GM12878 (cell line): Measurements from ENCODE around the gene EHMT2. TPM values are rescaled to one million over a fixed set of nuclear protein-coding genes. Genes with fewer than 3 reads are reported as not detected.
A peak's percentile ranks its signal among the peaks of the same experiment; 100 is the strongest.

Experiments used
- BCL11A ChIP-seq: IDR thresholded peaks from 2 replicates; pipeline ENCODE4 v1.6.1; 2011; ENCODE audit warnings: low read depth, low read length
- BHLHE40 ChIP-seq, 2 experiments: fragments of 450-650 bp in 1 of 2; IDR thresholded peaks; 2 replicates each; pipeline ENCODE4 v1.6.1; 2011 to 2017; ENCODE audit warnings: low read depth in 2 of 2, borderline replicate concordance in 1 of 2, improper control_type of control experiment in 1 of 2, low read length in 1 of 2, mild to moderate bottlenecking in 1 of 2
- CBX5 ChIP-seq: sonication (generic); IDR thresholded peaks from 2 replicates; pipeline ENCODE4 v1.6.1; 2016; ENCODE audit warnings: low read depth, moderate library complexity, mild to moderate bottlenecking, inconsistent platforms
- EZH2 ChIP-seq: IDR thresholded peaks from 2 replicates; pipeline ENCODE4 v1.6.1; 2012; ENCODE audit warnings: low read depth, mild to moderate bottlenecking, control low read depth, inconsistent platforms, low read length, borderline replicate concordance; ENCODE audit not compliant: control insufficient read depth
- FOXM1 ChIP-seq: IDR thresholded peaks from 2 replicates; pipeline ENCODE4 v1.6.1; 2012; ENCODE audit warnings: low read depth, mild to moderate bottlenecking, inconsistent platforms, low read length, moderate library complexity
- GATAD2B ChIP-seq: fragments of 450-650 bp; conservative IDR thresholded peaks from 2 replicates; pipeline ENCODE4 v1.6.1; 2017; ENCODE audit warnings: low read depth, mild to moderate bottlenecking, moderate library complexity
- NFIC ChIP-seq: IDR thresholded peaks from 2 replicates; pipeline ENCODE4 v1.6.1; 2012; ENCODE audit warnings: low read depth, mild to moderate bottlenecking, inconsistent platforms, low read length, moderate library complexity
- NR2C1 ChIP-seq: fragments of 450-650 bp; IDR thresholded peaks from 2 replicates; pipeline ENCODE4 v1.6.1; 2017; ENCODE audit warnings: antibody characterized with exemption, mild to moderate bottlenecking, moderate library complexity
- NR2C2 ChIP-seq: IDR thresholded peaks from 2 replicates; pipeline ENCODE4 v1.6.1; 2011; ENCODE audit warnings: borderline replicate concordance, low read depth; ENCODE audit not compliant: control insufficient read depth, insufficient read length
- POLR2A ChIP-seq: IDR thresholded peaks from 2 replicates; pipeline ENCODE4 v1.6.1; 2011; ENCODE audit warnings: low read depth, mild to moderate bottlenecking, low read length
- RB1 ChIP-seq: fragments of 450-650 bp; formaldehyde crosslinking; IDR thresholded peaks from 2 replicates; pipeline ENCODE4 v1.6.1; 2017; ENCODE audit warnings: mild to moderate bottlenecking, borderline replicate concordance
- SIN3A ChIP-seq: IDR thresholded peaks from 2 replicates; pipeline ENCODE4 v1.6.1; 2012; ENCODE audit warnings: low read depth, low read length, improper control_type of control experiment
- SMAD5 ChIP-seq: IDR thresholded peaks from 2 replicates; pipeline ENCODE4 v1.6.1; 2016; ENCODE audit warnings: antibody characterized with exemption, low read depth
- SUPT20H ChIP-seq: IDR thresholded peaks from 2 replicates; pipeline ENCODE4 v1.6.1; 2011; ENCODE audit warnings: low read depth, mild to moderate bottlenecking, low read length, moderate library complexity, borderline replicate concordance; ENCODE audit not compliant: control insufficient read depth
- YBX1 ChIP-seq: fragments of 450-650 bp; IDR thresholded peaks from 2 replicates; pipeline ENCODE4 v1.6.1; 2016; ENCODE audit warnings: antibody characterized with exemption
- ZNF24 ChIP-seq: fragments of 450-650 bp; IDR thresholded peaks from 2 replicates; pipeline ENCODE4 v1.6.1; 2017; ENCODE audit warnings: antibody characterized with exemption, mild to moderate bottlenecking
- polyA plus RNA-seq, 11 experiments: library from polyadenylated mRNA; depleted of rRNA in 4 of 11; unstranded in 6 of 11; stranded (reverse) in 5 of 11; fragments of >200 nt; fragmentation: Nextera tagmentation in 4 of 11; fragmentation: Illumina TruSeq in 1 of 11; extraction: Ambion mirVana in 4 of 11; extraction: Trizol in 1 of 11; gene quantifications; 1 replicate in 1 of 11; 2 replicates in 10 of 11; pipeline versions ENCODE4 v1.2.1 to v1.2.3, GENCODE V29; 2011 to 2016; ENCODE audit warnings: inconsistent platforms in 2 of 11, missing spikeins in 2 of 11, low read depth in 1 of 11
- total RNA-seq, 4 experiments: library from RNA; depleted of rRNA in 3 of 4; stranded (reverse); fragments of >200 nt in 3 of 4; fragmentation: Illumina TruSeq in 1 of 4; extraction: Trizol in 1 of 4; gene quantifications; 2 replicates each; pipeline versions ENCODE4 v1.2.1 to v1.2.3, GENCODE V29; 2013 to 2021
- TF ChIP-seq, protein P1 (sequence below): fragments of 450-650 bp; formaldehyde crosslinking; IDR thresholded peaks from 2 replicates; pipeline ENCODE4 v1.4.0; 2022; ENCODE audit warnings: mild to moderate bottlenecking, moderate library complexity
- TF ChIP-seq, protein P2 (sequence below): fragments of 150-350 bp; IDR thresholded peaks from 2 replicates; pipeline ENCODE4 v1.6.1; 2014; ENCODE audit warnings: mild to moderate bottlenecking, low read depth, low read length
- TF ChIP-seq, protein P3 (sequence below): fragments of 450-650 bp; IDR thresholded peaks from 2 replicates; pipeline ENCODE4 v1.6.1; 2017; ENCODE audit warnings: mild to moderate bottlenecking, moderate library complexity

Gene EHMT2
- total and polyA plus RNA-seq, 10 of the 15 experiments (the other 5 are each of a cell fraction or from before 2014, with no cell fraction given) = 1.7 to 53.2 (median 36.3) TPM

DNA sequence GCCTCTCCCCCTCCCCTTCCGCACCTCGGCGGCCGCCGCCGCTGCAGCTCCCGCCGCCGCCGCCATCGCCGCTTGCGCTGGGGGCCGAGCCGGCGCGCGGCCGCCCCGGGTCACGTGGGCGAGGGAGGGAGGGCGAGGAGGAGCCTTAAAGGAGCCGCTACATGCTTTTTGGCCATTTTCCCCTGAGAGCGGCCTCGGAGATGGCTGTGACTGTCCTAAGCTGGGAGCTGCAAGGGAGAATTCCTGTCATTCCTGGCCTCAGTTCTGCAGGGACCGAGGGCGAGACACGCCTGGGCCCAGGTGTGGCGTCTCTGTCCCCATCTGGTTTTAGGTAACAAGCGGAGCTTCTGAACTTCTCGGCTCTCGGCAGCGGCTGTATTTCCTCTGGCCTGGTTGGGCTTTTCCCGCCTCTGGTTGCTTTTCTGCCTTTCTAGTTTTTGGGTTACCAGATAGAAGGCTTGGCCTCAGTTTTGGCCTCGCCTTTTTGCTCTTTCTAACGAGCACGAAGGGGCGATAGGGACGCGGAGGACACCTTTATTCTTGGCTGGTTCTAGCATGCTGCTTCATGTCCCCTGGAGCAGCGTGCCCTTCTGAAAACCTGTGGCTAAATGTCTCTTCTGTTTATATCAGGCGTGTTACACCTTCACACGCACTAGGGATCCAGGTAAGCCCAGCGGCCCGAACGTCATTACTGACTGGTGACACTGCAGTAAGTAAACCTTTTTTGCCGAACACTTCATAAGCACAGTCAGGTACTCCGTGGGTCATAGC, at the start of gene EHMT2 (continued):
- TF ChIP-seq, protein P1, sequence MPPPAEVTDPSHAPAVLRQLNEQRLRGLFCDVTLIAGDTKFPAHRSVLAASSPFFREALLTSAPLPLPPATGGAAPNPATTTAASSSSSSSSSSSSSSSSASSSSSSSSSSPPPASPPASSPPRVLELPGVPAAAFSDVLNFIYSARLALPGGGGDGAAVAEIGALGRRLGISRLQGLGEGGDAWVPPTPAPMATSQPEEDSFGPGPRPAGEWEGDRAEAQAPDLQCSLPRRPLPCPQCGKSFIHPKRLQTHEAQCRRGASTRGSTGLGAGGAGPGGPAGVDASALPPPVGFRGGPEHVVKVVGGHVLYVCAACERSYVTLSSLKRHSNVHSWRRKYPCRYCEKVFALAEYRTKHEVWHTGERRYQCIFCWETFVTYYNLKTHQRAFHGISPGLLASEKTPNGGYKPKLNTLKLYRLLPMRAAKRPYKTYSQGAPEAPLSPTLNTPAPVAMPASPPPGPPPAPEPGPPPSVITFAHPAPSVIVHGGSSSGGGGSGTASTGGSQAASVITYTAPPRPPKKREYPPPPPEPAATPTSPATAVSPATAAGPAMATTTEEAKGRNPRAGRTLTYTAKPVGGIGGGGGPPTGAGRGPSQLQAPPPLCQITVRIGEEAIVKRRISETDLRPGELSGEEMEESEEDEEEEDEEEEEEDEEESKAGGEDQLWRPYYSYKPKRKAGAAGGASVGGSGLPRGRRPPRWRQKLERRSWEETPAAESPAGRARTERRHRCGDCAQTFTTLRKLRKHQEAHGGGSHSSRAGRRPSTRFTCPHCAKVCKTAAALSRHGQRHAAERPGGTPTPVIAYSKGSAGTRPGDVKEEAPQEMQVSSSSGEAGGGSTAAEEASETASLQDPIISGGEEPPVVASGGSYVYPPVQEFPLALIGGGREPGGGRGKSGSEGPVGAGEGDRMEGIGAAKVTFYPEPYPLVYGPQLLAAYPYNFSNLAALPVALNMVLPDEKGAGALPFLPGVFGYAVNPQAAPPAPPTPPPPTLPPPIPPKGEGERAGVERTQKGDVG (CRISPR knock-in tag) = no peak
- TF ChIP-seq ZNF24 = no peak
- TF ChIP-seq POLR2A = peak; percentile 76
- TF ChIP-seq CBX5 = no peak
- no peak for TF ChIP-seq NR2C2
- TF ChIP-seq, protein P2, sequence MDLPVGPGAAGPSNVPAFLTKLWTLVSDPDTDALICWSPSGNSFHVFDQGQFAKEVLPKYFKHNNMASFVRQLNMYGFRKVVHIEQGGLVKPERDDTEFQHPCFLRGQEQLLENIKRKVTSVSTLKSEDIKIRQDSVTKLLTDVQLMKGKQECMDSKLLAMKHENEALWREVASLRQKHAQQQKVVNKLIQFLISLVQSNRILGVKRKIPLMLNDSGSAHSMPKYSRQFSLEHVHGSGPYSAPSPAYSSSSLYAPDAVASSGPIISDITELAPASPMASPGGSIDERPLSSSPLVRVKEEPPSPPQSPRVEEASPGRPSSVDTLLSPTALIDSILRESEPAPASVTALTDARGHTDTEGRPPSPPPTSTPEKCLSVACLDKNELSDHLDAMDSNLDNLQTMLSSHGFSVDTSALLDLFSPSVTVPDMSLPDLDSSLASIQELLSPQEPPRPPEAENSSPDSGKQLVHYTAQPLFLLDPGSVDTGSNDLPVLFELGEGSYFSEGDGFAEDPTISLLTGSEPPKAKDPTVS = no peak
- no peak for TF ChIP-seq SUPT20H
- TF ChIP-seq RB1 = no peak
- TF ChIP-seq, protein P3, sequence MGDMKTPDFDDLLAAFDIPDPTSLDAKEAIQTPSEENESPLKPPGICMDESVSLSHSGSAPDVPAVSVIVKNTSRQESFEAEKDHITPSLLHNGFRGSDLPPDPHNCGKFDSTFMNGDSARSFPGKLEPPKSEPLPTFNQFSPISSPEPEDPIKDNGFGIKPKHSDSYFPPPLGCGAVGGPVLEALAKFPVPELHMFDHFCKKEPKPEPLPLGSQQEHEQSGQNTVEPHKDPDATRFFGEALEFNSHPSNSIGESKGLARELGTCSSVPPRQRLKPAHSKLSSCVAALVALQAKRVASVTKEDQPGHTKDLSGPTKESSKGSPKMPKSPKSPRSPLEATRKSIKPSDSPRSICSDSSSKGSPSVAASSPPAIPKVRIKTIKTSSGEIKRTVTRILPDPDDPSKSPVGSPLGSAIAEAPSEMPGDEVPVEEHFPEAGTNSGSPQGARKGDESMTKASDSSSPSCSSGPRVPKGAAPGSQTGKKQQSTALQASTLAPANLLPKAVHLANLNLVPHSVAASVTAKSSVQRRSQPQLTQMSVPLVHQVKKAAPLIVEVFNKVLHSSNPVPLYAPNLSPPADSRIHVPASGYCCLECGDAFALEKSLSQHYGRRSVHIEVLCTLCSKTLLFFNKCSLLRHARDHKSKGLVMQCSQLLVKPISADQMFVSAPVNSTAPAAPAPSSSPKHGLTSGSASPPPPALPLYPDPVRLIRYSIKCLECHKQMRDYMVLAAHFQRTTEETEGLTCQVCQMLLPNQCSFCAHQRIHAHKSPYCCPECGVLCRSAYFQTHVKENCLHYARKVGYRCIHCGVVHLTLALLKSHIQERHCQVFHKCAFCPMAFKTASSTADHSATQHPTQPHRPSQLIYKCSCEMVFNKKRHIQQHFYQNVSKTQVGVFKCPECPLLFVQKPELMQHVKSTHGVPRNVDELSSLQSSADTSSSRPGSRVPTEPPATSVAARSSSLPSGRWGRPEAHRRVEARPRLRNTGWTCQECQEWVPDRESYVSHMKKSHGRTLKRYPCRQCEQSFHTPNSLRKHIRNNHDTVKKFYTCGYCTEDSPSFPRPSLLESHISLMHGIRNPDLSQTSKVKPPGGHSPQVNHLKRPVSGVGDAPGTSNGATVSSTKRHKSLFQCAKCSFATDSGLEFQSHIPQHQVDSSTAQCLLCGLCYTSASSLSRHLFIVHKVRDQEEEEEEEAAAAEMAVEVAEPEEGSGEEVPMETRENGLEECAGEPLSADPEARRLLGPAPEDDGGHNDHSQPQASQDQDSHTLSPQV = no peak
- TF ChIP-seq YBX1 = no peak
- no peak for TF ChIP-seq EZH2
- no peak for TF ChIP-seq SMAD5
- TF ChIP-seq BCL11A = 0 out of 2 replicates have a peak, but pooled peaks have one; percentile 6
- TF ChIP-seq FOXM1 = no peak
- peak; percentile 70; the same call in 1 of the 2 replicates for TF ChIP-seq SIN3A
- TF ChIP-seq NR2C1 = no peak
- no peak for TF ChIP-seq NFIC
- peak; percentile 36 to 83; a peak in 3 of 4 replicates for TF ChIP-seq BHLHE40 (IDR thresholded peaks at IDR 0.05; ENCODE audit: borderline replicate concordance in 1 of 2, low read depth in 2 of 2, low read length in 1 of 2)
- no peak for TF ChIP-seq GATAD2B
